ES-I3 (cell line): ENCODE measurements around the gene AMOTL2.

ENCODE experiments used
- H3K36me3 ChIP-seq: 2 replicates; pipeline ENCODE4 v1.6.1; 2013; ENCODE audit warnings: mild to moderate bottlenecking, low read length, control low read depth, moderate library complexity; ENCODE audit not compliant: insufficient read depth
- H3K4me1 ChIP-seq: 2 replicates; pipeline ENCODE4 v1.6.1; 2013; ENCODE audit warnings: mild to moderate bottlenecking, control low read depth, low read length; ENCODE audit not compliant: insufficient read depth
- H3K9ac ChIP-seq: 2 replicates; pipeline ENCODE4 v1.6.1; 2013; ENCODE audit warnings: low read depth, mild to moderate bottlenecking, low read length, moderate library complexity
- H3K9me3 ChIP-seq: 2 replicates; pipeline ENCODE4 v1.6.1; 2013; ENCODE audit warnings: mild to moderate bottlenecking, low read length, moderate library complexity; ENCODE audit not compliant: control insufficient read depth, insufficient read depth

The AMOTL2 gene

DNA sequence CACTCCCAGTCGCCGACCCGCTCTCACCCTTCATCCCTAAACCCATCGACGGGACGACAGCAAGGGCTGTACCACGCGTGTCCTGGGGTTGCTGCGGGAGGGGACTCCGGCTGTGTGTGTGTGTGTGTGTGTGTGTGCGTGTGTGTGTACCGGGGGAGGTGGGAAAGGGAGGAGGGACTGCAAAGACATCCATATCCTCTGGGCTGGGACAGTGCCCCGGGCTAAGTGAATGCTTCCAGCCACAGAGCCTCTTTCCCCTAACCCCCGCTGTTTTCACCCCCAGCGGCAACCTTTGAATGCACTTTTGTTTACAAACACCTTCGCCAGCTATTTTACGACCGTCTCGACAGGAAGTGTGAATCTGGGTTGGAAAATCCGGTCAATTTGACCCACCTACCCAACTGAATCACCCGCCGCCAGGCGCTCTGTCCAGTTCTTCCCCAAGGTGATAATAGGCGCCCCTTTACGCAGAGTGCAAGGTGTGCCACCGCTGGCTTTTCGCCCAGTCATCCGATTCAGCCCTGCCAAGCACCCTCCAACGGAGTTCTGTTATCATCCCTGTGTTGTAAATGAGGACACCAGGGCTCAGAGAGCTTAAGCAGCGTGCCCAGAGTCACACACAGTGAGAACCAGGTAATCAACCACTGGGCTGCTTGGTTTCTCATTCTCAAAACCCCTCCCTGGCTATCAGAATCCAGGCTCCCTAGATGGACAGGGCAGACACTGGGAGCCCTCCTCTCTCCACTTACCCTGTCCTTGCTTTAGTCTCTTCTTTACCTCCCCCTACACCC lies 739 bp upstream of the AMOTL2 start:
- no peaks in the 10 kb centered on the region for H3K9me3 ChIP-seq
- peak overlapping the region; percentile 85 for H3K9ac ChIP-seq
- peaks cover 51% of the 10 kb centered on the region for H3K4me1 ChIP-seq
- H3K36me3 ChIP-seq = peaks cover 12% of the 10 kb centered on the region

GRCh38 chr3:134373271-134374104 lies 759 bp downstream of the AMOTL2 start:
- H3K9ac ChIP-seq = peak overlapping the region; percentile 85
- peaks cover 54% of the 10 kb centered on the region for H3K4me1 ChIP-seq
- H3K9me3 ChIP-seq = no peaks in the 10 kb centered on the region
- H3K36me3 ChIP-seq = peaks cover 24% of the 10 kb centered on the region

DNA sequence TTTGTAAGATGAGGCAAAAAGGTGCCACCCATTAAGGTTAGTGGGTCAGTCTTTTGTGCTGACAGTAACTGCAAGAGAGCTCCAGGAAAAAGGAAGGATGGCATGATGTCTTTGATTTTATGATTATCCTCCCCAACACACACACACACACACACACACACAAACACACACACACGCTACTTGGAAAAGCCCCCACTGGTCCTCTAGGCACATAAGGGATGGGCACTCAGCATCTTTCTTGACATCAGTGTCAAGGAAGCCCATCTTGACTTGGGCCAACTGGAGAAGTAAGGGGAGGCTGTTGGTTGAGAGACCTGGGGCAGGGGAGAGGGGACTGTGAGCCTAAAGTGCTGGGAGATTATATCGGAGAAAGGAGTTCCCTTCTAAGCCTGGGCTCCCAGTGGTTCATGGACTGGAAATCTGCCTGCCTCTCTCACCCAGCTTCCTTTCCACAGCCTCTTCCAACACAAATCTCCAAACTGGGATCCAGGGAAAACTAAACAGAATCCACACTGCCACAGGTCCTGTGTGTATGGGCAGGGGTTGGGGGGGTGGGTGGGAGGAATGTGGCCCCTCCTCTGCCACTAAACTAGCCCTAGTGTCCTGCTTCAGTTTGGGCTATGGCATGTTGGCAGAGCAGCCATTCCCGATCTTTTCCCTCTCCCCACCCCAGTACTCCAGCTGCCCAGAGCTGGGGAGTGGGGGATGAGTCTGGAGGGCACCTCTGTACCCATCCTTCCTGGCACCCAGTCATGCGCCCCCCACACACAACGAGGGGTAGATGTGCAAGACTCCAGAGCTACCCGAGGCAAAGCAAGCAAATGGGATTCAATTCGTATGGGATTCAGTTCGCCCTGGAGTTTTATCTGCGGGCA lies 1.6 kb downstream of the AMOTL2 start:
- H3K4me1 ChIP-seq = peaks cover 48% of the 10 kb centered on the region
- H3K36me3 ChIP-seq = peaks cover 26% of the 10 kb centered on the region
- H3K9me3 ChIP-seq = no peaks in the 10 kb centered on the region
- peak overlapping the region; percentile 85 for H3K9ac ChIP-seq

DNA sequence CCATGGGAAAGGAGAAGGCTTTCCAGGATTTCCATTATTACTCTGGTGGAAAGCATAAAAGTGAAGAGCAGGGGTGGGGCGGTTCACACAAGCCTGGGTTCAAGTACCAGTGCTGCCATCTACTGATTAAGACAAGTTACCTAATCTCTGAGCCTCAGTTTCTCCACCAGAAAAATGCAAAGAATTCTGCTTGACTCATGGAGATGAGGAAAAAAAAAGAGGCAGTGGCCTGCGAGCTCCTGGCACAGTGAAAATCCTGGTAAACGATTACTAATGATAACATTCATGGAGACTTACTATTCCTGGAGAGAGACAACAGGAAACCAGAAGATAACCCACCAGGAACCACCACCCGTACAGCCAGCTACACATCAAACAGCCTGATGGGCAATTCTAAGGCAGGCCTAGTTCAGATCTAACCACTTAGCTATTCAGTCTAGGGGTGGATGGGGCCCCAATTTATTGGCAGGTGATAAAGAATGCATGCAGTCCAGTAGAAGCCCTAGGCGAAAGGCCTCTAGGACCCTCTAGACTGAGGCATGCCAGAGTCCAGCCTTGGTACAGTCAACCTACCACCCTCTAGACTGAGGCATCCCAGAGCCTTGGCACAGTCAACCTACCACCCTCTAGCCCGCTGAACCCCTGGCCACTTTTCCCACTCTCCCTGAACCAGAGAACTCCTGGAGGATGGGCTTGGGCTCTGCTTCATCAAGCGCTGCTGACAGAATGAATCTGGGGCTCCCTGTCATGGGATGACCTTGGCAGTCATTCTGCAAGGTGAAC lies 2.5 kb downstream of the AMOTL2 start:
- peak overlapping the region; percentile 85; the same call in 1 of the 2 replicates for H3K9ac ChIP-seq
- peaks cover 44% of the 10 kb centered on the region for H3K4me1 ChIP-seq
- H3K36me3 ChIP-seq = peaks cover 34% of the 10 kb centered on the region
- H3K9me3 ChIP-seq = no peaks in the 10 kb centered on the region

- Histone ChIP-seq H3K36me3 (peaks cover 42% of the 10 kb centered on the region), H3K9me3 (no peaks in the 10 kb centered on the region), H3K9ac (no peak overlapping the region), H3K4me1 (peaks cover 41% of the 10 kb centered on the region)
These were observed 3.4 kb downstream of the AMOTL2 start for GRCh38 chr3:134370611-134371531.

GRCh38 chr3:134369861-134370596 lies 4.2 kb downstream of the AMOTL2 start:
- peaks cover 50% of the 10 kb centered on the region for H3K36me3 ChIP-seq
- H3K9ac ChIP-seq = no peak overlapping the region
- no peaks in the 10 kb centered on the region for H3K9me3 ChIP-seq
- peaks cover 46% of the 10 kb centered on the region for H3K4me1 ChIP-seq

DNA sequence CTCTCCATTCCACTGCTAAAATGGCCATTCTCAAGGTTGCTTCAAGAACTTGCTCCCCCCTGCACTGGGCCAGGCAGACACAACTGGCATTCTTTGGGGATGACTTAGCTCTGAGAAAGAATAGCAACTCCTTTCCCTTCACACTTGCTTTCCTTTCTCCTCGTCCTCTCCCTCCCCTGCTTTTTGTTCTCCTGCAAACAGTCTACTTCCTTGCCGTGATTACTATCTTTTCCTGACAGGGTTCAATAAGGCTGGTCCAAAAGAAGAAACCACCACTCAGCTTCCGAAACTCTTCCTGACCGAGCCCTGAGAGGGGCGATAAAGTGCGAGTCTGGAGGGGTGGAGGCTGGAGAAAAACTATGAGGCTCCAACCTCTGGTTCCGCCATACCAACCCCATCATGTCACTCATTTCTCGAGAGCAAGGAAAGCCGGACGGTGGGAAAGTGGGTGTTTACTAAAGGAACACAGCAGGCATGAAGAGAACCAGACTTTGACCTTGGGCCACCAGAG lies 5.0 kb downstream of the AMOTL2 start:
- no peaks in the 10 kb centered on the region for H3K9me3 ChIP-seq
- peaks cover 50% of the 10 kb centered on the region for H3K36me3 ChIP-seq
- H3K4me1 ChIP-seq = peaks cover 54% of the 10 kb centered on the region
- H3K9ac ChIP-seq = no peak overlapping the region

DNA sequence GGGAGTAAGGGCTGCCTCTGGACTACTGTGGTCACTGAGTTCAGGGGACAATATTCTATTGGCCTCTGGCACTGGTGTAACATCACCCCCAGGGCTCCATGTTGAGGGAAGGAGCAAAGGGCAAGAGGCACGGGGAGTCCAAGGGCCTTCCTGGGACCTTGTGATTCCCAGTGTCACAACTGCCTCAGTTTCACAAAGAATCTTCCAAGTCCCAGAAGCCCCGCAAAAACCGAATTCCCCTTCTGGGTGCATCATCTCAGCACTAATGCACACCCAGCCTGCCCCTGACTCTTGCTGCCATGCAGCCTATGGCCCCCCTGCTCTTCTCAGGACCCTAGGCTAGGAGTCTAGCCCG lies 5.5 kb downstream of the AMOTL2 start:
- no peak overlapping the region for H3K9ac ChIP-seq
- peaks cover 56% of the 10 kb centered on the region for H3K4me1 ChIP-seq
- peaks cover 50% of the 10 kb centered on the region for H3K36me3 ChIP-seq
- no peaks in the 10 kb centered on the region for H3K9me3 ChIP-seq

GRCh38 chr3:134367869-134368750 lies 6.1 kb downstream of the AMOTL2 start:
- H3K4me1 ChIP-seq = peaks cover 62% of the 10 kb centered on the region
- no peak overlapping the region for H3K9ac ChIP-seq
- peaks cover 53% of the 10 kb centered on the region for H3K36me3 ChIP-seq
- H3K9me3 ChIP-seq = no peaks in the 10 kb centered on the region

GRCh38 chr3:134366928-134367811 lies 7.1 kb downstream of the AMOTL2 start:
- H3K9me3 ChIP-seq = no peaks in the 10 kb centered on the region
- no peak overlapping the region for H3K9ac ChIP-seq
- H3K4me1 ChIP-seq = peaks cover 64% of the 10 kb centered on the region
- peaks cover 62% of the 10 kb centered on the region for H3K36me3 ChIP-seq
